DMS79 (cell line): ENCODE results near the gene TUBGCP6.

Experiments used
- DNase-seq: peaks from one replicate; lab custom pipeline; 2025; lab: John Stamatoyannopoulos, UW

The TUBGCP6 gene

GRCh38 chr22:50226063-50226874, 18.6 kb downstream of the TUBGCP6 start:
- DNase-seq = no peak

GRCh38 chr22:50225200-50225969, 19.4 kb downstream of the TUBGCP6 start:
- DNase-seq = no peak

- DNase-seq = no peak
These were observed 20.8 kb downstream of the TUBGCP6 start for GRCh38 chr22:50224071-50224470.

- DNase-seq = no peak
These were observed 22.3 kb downstream of the TUBGCP6 start for GRCh38 chr22:50222508-50222907.

DNA sequence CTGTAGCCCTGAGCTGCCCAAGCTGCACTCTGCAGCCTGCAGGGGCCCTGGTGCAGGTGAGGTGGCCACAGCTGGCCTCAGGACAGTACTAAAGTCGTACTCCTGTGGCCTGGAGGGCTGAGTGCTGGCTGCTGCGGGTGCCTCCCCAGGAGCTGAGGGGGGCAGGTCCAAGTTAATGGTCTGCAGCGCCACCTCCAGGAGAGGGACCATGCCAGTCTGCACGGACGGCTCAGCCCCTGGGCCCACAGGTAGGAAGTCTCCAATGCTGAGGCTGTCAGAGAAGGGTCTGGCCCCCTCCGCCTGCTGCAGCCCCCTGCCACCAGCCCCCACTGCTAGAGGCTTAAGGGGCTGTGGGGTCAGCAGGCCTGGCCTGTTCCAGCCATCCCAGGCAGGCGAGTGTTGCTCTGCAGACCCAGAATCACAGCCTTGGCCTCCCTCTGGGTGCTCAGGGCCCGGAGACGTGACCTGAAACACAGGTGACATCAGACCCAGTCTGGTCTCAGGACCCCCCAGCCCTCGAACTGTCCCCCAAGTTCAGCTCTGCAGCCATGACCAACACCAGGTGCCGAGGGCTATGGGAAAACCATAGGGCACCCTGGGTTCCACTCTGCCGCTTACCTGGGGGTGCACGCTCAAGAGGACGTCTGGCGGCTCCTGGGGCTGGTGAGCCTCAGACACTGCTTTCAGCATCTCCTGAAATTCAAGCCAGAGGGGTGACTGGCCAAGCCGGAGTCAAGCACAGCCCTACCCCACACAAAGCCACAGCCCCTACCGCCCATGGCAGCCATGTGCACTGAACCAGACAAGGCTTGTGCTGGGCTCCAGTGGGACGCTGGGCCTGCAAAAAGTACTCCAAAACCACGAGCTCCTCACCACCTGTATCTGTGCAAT, 23.2 kb downstream of the TUBGCP6 start:
- no peak for DNase-seq

DNA sequence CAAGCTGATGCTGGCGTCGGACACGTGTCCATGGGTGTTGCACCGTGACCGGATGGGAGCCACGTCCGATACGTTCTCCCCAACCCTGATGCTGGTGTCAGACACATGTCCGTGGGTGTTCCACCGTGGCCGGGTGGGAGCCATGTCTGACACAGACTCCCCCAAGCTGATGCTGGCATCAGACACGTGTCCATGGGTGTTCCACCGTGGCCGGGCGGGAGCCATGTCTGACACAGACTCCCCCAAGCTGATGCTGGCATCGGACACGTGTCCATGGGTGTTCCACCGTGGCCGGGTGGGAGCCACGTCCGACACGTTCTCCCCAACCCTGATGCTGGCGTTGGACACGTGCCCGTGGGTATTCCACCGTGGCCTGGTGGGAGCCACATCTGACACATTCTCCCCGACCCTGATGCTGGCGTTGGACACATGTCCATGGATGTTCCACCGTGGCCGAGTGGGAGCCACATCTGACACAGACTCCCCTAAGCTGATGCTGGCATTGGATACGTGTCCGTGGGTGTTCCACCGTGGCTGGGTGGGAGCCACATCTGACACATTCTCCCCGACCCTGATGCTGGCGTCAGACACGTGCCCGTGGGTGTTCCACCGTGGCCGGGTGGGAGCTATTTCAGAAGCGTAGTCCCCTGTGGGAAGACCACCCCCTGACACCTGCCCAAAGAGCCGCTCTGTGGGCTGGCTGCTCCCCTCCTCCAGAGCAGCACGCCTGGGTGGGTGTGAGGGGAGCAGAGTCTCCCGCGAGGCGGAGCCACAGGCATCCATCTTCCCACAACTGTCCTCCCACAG, 24.0 kb downstream of the TUBGCP6 start:
- no peak for DNase-seq

DNA sequence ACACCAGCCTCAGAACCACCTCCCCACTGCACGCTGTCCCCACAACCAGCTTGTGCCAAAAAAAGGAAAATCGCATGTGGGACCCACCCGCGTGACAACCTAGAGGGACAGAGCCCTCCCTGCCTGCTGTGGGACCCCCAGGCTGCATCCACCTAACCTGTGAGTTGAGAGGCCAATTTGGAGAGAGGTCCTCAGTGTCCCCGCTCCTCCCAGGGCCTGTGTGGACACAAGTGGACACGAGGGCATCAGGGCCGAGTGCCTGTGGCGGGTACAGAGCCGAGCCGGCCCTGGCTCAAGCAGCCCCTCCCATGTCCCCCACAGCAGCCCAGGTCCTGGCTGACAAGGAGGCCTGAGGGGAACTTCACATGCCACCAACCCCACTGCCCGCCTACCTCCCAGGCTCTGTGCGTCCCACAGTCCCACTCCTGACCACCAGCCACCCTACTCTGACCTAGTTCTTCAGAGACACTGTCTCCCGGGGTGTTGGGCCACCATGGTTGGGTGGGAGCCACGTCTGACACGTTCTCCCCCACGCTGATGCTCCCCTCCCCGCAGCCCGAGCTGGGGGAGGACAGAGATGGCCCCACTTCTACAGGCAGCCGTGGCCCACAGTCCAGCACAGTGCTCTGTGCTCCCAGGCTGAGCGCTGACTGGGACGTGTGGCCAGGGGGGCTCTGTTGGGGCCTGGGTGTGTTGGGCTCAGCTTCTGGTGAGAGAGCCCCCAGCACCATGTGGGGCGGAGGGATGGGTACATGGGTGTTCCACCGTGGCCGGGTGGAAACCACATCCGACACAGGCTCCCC, 24.8 kb downstream of the TUBGCP6 start:
- DNase-seq = no peak

DNA sequence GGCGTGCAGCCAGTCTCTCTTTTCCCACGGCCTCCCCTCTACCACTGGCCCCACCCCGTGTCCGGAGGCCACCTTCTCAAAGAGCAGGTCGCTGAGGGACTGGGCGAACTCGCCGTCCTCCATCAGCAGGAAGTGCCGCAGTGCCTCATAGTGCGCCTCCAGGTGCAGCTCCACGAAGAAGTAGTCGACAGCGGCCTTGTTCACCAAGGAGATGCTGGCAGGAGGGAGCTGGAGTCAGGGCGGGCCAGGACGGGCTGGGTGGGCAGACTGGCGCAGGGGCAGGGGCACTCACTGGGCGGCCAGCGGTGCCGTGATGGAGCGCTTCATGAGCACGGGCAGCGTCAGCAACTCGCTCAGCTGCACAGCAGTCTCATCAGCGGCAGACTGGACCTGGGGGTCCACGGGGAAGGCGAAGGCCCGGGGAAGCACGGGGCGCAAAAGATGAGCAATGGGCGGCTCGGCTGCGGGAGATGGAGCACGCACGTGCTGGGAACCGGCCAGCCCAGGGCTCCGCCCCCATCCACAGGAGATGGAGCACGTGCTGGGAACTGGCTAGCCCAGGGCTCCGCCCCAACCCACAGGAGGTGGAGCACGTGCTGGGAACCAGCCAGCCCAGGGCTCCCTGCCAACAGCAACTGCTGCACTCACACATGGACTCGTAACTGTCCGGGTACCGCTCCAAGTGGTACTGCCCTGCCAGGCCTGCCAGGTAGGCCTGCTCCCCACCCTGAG, 25.7 kb downstream of the TUBGCP6 start:
- DNase-seq = no peak

- no peak for DNase-seq
These were observed 26.4 kb downstream of the TUBGCP6 start for GRCh38 chr22:50218153-50218995.

DNA sequence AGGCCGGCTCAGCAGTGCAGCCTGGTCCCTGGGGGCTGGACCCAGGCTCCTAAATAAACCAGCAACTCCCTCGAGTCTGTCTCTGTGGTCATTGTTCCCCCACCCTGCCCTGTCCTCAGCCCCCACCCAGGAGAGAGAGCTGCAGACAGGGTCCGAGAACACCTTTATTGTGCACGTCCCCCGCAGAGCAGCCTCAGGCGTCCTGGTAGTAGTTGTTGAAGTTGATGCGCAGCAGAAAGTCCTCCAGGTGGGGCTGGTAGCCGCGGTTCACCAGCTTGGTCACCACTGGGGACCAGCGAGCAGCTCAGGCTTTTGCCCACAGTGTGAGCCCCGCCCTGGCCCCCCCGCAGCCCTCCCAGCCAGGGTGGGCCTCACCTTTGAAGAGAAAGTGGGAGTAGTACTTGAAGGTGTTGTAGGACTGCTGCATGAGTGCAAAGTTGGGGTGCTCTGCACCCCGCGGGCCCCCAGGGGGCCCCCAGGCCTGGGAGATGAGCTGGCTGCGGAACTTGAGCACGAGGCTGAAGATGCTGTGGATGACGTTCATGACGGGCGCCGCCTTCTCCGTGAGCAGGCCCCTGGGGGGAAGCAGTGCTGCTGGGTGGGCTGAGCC, 27.2 kb downstream of the TUBGCP6 start:
- no peak for DNase-seq

- DNase-seq = no peak
These were observed 27.9 kb downstream of the TUBGCP6 start for GRCh38 chr22:50216684-50217520.

- DNase-seq = no peak
These were observed 28.7 kb downstream of the TUBGCP6 start for GRCh38 chr22:50216055-50216683.

DNA sequence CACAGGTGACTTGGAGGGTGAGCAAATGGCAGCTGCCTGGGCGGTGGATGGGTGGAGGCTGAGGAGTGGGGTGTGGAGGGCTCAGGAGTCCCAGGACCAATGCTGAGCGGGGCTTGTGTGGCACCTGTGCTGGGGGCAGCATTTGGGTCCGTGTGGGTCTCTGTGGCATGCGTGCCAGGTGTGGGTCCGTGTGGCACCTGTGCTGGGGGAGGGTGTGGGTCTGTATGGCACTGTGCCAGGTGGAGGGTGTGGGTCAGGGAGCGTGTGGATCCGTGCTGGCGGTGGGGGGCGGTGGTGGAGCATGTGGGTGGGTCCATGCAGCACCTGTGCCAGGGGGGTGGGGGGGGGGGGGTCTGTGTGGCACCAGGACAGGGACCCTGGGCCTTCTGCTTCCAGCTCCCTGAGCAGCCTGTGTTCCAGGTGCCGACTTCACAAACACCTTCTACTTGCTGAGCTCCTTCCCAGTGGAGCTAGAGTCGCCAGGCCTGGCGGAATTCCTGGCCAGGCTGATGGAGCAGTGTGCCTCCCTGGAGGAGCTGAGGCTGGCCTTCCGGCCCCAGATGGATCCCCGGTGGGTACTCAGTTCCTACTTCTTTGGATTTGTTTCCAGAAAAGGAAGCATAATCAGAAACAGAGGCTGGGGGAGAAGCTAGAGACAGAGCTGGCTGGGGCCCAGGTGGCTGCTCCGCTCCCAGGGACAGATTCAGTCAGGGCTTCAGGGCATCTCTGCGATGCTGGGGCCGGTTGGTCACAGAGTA, 29.3 kb downstream of the TUBGCP6 start:
- DNase-seq = no peak

DNA sequence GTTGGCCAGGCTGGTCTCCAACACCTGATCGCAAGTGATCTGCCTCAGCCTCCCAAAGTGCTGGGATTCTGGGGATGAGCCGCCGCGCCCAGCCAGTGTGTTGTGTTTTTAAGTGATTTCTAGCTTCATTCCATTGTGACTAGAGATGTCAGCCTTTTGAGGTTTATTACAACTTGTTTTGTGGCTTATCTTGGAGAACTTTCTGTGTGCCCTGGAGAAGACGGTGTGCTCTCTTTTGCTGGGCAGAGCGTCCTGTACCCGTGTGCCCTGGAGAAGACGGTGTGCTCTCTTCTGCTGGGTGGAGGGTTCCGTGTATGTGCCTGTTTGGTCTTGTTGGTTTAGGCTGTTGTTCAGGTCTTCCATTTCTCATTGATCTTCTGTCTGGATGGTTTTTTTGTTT, 31.6 kb downstream of the TUBGCP6 start:
- DNase-seq = no peak

- no peak for DNase-seq
These were observed 33.7 kb downstream of the TUBGCP6 start for GRCh38 chr22:50211147-50211546.

GRCh38 chr22:50210378-50211139, 34.3 kb downstream of the TUBGCP6 start:
- no peak for DNase-seq
